ENCODE data around the gene CACTIN. TPM values are rescaled to one million over a fixed set of nuclear protein-coding genes. Genes with fewer than 3 reads are reported as not detected.
"Not testable (repeated sequence)": the region's sequence is repeated elsewhere in the genome, so short reads cannot be mapped to it uniquely, and the experiment has no call there.

Gene CACTIN
- total RNA-seq, 1 donor from 2014 or later: 32.4 TPM

DNA sequence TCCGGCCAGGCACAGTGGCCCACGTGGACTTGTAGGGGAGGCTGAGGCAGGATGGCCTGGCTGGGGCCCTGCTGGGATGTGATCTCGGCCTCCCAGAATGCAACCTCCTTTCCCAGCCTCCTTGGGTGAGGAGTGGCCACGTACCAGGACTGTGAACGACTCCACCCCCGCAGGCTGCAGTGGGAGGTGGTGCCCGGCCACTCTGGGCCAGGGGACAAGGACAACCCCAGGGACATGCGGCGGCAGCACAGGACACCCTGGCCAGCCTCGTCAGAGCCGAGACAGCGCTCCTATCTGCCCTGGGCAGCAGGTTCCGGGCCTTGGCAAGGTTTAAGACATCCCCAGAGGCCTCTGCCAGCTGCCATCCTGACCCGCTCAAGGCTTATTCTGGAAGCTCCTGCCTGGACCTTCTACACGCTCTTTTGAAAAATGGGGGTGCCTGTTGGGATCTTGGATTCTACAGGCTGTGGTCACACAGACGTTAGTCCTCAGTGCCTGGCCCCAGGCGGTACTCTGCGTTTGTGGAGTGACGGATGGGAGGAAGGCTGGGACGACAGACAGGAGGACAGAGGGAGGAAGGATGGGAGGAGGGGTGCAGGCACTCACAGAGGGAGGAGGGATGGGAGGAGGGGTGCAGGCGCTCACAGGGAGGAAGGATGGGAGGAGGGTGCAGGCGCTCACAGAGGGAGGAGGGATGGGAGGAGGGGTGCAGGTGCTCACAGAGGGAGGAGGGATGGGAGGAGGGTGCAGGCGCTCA, 19.9 kb upstream of the CACTIN start:
- no peak for DNase-seq (ENCODE audit: low read depth)

DNA sequence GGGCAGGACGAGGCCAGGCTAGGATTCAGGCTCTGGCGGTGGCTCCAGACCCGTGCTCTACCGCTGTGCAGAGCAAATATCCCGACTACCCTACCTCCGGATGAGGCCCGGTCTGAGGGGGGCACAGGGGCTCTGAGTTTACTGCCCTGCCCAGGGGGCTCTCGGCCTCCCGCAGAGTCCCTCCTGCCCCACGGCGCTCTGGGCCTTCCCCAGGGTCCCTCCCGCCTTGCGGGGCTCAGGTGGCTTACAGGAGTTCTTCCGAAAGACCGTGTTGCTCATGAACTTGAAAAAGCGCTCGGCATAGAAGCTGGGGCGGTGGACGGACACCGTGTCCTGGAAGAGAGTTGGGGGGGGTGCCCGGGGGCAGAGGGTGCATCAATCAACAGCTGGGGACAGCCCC, 19.1 kb upstream of the CACTIN start:
- DNase-seq (ENCODE audit: low read depth): no peak

DNA sequence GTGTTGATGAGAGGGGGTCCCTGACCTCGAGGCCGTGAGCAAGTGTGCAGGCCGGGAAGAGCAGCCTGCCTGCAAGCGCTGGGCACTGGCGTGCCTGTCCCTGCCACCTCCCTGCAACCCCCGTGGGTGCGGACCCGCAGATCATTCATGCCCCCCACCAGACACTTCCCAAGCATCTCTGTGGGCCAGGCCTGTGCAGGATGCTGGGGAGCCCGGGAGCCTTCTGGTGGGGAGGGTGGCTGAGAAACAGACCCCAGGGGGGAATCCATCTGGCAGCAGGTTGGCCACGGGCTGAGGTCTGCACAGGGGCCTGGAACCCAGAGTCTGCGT, 18.4 kb upstream of the CACTIN start:
- DNase-seq (ENCODE audit: low read depth): no peak

DNA sequence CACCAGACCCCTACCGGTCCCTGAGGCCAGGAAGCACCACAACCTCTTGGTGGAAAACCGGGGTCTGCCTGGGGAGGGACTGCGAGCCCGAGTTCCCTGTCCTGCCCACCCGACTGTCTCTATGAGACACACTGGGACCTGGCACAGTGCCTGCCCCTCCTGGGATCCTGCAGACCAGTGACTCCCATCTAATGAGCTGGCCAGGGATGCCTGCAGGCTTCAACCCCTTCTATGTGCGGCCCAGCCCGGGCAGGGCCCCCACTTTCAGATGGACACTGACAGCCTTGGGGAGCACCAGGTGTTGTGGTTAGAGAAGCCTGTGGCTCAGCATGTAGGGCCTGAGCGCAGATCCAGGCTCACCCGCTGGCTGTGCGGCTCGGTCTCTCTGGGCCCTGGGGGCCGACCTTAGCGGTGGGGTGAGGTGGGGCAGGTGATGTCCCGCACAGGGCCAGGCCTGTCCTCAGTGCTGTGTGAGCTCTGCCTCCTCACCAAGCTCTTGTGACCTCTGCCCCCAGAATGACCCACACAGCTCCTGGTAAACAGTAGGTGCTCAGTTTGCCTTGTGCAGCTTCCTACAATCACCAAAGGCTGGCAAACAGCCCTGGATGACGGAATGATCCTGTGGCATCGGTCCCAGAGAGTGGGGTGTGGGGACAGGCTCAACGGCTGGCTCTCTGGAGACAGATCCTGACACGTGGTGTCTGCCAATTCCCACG, 17.9 kb upstream of the CACTIN start:
- DNase-seq (ENCODE audit: low read depth): no peak

DNA sequence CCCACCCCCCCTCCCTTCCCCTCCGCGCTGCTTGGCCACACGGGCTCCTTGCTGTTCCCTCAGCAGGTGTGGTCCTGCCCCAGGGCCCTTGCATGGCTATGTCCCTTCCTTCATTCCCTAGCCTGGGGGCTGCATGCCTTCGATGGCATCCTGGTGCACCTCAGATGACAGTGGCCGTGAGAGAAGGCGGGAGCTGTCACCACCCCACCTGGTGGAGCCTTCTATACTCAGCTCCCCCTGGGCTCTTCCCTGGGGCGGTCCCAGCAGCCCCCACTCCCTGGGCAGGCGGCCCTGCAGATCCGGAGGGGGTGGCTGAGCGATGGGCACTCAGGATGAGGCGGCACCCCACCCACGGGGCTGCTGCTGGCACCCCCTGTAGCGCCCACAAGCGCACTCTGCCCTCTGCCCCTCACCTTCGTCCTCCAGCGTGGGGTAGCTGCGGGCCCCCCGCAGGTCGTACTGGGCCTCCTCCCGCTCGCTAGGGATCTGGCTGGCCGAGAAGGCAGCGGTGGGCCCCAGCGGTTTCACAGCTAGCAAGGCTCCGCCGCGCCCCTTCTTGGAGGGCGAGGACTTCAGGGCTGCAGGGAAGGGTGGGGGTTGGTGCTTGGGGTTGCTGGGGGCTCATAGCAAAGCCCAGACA, 17.2 kb upstream of the CACTIN start:
- DNase-seq (ENCODE audit: low read depth): no peak

DNA sequence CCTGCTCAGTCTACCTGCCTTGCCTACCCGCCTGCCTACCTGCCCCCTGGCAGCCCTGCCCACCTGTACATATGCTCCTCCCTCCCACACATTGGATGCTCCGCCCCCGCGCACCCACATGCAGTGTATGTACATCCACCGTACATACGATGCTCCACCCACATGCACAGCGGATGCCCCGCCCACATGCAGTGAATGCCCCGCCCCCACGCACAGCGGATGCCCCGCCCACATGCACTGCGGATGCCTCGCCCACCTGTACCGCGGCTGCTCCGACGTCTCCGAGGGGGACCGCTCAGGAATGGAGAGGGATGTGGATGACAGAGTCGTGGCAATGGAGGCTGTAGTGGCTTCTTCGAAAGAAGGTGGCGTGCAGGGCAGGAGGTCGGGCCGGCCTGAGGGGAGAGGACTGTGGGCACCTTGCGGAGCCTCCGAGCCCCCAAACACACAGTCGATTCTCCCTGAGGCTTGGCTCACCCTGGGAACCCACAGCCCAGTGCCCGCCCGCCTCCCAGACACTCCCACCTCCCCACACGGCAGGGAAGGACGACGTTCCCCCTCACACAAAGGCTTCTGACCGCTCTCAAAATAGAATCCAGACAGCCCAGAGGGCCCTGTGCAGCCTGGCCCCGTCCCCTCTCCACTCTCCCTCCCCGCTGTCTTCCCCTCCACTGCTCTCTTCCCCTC, 16.5 kb upstream of the CACTIN start:
- no peak for DNase-seq (ENCODE audit: low read depth)

DNA sequence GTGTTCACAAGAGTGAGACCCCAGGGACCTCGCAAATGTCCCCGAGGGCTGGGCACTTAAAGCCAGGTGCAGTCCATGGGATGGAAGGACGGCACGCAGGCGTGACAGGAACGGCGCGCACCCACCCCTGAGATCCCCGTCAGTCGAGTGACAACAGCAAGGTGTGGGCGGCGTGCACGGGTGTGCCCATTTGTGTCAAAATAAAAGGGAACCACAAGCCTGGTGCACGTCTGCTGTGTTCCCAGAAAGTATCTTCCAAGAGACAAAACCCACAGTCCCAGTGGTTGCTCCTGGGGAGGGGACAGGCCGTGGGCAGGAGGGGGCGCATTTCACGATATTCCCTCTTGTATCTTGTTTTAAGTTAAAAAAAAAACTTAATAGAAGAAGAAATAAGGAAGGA, 15.7 kb upstream of the CACTIN start:
- DNase-seq (ENCODE audit: low read depth): no peak

DNA sequence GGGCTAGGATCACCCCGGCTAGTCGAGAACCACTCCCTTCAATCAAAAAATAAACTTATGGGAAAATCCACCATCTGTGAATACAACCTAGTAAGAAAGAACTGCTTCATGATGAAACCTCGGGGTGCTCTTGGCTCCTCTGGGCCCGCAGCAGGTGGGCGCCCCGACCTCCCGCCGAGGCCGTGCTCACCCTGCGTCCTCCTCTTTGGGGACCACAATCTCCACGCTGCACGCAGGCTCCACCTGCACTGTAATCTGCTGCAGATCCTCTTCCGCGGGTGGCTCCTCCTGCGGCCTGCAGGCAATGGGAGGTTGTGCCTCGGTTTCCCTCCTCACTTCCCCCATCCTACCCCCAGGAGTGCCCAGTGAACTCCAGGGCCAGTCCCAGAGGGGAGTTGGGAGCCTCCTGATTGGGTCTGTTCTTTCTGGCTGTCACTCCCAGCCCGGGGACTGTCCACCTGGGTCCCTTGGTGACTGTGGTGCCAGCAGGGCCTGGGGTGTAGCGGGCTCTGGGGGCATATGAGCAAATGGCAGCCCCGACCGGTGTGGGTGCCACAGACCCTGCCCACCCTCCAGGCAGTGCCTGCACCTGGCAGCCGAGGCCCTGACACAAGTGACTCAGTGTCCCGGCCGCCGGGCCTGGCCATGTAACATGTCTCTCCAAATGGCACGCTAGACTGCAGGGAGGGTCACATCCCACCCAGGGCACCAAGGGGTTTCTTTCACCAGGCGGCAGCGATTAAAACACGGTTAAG, 15.1 kb upstream of the CACTIN start:
- DNase-seq (ENCODE audit: low read depth): no peak

DNA sequence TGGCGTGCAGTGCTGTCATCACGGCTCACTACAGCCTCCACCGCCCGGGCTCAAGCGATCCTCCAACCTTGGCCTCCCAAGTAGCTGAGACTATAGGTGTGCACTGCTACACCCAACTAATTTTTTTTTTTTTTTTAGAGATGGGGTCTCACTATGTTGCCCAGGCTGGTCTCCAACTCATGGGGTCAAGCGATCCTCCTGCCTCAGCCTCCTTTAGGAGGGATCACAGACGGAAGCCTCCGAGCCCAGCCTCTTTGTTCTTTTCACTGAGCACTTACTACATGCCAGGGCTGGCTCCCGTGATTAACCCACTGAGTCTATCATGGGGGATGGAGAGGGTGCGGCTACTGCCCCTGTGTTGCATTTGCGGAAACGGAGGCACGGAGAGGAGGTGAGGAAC, 12.9 kb upstream of the CACTIN start:
- no peak for DNase-seq (ENCODE audit: low read depth)

DNA sequence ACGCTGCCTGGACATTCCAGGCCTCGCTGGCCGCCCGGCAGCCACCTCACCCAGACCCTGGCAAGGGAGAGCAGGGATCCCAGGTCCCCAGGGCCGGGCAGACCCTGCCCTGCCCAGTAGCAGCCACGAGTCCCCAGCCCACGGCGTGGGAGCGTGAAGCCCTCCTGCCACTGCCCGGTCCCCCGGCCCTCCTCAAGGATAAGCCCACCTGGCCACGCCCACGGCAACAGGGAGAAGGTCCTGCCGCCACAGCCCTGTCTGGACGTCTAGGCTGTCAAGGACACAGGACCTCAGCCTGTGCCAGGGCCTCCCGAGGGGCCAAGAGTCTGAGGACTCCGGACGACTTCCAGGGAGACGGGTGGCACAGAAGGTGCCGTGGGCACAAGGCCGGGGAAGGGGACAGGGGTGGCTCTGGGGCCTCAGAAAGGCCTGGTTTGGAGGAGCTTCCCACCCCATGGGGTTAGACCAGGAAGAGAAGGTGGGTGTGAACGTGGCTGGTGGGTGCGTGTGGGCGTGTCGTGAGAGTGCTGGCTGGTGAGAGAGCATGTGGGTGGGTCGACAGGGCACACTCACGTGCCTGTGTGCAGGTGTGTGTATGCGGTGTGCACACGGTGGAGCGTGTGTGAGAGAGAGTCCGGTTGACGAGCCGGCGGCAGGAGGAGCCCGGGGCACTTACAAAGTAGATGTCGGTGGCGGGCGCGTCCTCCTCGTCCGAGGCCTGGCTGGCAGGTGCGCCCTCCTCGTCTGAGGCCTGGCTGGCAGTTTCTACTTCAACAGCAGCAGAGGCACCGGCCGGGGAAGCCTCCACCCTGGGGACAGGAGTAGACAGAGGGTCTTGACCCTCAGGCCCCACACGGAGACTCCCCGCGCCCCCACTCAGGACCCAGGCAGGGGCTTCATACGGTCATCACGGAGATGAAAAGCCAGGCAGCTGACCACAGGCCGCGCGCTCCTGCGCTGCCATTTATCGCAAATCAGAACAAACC, 11.9 kb upstream of the CACTIN start:
- no peak for DNase-seq (ENCODE audit: low read depth)

DNA sequence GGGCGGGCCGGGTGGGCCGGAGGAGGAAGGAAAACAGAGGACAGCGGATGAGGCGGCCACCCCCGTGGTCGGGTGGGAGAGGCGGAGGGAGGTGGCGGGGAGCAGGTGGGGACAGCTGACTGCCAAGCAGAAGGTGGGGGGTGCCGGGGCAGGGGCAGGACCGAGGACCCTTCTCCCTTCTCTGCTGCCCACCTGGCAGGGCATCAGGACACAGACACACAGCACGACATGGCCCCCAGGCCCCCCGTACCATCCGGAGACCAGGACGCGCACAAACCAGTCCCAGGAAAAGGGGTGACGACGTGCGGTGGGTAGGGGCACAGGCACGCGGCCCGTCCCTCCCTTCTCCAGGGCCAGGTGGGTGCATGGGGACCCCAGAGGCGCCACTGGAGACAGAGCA, 11.0 kb upstream of the CACTIN start:
- no peak for DNase-seq (ENCODE audit: low read depth)

DNA sequence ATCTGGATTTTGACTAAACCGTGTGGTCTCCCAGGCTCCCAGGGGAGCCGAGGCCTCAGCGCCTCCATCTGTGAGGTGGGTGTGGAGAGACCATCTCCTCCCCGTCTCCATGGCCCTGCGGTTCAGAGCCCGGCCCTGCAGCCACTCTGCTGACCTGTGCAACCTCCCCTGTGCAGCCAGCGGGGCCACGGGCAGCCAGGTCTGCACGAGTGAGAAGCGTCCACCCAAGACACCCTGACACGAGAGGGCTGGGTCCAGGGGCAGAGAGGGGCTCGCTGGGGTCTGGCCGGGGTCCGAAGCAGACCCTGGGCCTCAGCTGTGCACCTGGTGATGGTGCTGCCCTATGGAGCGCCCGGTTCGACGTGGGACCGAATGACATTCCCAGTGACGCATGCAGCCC, 10.4 kb upstream of the CACTIN start:
- no peak for DNase-seq (ENCODE audit: low read depth)

DNA sequence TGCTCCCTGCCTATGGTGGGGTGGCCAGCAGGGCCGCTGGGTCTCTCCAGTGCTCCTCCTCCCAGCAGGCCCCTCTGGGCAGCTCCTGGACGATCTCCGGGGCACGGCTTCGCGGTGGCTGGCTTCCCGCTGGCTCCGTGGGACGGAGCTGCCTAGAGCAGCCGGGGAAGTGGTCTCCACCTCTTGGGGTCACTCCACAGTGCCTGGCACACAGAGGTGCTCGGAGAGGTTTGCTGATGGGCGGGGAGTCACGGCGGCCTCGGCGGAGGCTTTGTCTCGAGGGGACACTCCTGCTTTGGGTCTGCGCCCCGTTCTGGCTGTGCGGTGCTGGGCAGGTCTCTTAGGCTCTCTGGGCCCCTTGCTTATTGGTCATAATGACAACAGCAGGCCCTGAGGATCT, 9.9 kb upstream of the CACTIN start:
- DNase-seq (ENCODE audit: low read depth): no peak

DNA sequence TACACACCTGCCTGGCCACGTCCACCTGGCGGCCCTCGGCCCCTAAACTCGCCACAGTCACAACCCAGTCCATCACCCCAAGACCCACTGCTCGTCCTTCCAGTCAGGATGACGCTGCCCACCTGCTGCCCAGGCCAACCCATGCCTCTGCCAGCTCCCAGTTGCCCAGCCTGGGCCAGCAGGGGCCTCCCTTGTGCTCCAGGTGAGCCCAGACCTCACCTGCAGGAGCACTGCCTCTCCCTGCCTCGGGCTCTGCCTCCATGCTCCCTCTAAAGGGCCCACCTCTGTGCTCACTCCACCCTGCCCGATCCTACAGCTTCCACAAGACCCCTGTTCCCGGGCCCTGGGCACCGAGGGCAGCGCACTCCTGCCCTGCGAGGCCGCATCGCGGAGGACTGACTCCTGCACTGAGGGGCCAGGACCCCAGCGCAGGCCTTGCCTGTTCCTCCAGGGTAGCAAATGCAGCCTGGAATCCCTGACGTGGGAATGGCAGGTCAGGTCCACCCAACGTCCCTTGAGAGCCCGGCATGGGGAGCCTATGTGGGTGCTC, 8.0 kb upstream of the CACTIN start:
- no peak for DNase-seq (ENCODE audit: low read depth)

DNA sequence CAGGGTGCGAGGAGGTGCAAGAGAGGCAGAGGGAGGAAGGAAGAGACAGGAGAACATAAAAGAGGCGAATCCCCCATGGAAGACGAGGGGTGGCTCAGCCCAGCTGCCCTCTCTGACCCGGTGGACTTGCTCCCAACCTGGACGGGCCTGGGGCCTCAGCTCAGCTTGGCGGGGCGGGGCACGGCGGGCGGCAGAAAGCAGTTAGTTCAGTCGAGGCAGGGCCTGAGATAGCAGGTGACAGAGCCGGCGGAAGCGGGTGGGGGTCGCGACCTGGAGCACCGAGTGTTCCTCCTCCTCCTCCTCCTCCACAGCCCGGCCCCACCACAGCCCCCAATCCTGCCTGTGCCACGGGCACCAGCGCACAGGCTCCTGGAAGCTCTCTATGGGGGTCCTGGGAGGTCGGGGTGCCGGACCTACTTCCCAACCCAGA, 7.0 kb upstream of the CACTIN start:
- no peak for DNase-seq (ENCODE audit: low read depth)

DNA sequence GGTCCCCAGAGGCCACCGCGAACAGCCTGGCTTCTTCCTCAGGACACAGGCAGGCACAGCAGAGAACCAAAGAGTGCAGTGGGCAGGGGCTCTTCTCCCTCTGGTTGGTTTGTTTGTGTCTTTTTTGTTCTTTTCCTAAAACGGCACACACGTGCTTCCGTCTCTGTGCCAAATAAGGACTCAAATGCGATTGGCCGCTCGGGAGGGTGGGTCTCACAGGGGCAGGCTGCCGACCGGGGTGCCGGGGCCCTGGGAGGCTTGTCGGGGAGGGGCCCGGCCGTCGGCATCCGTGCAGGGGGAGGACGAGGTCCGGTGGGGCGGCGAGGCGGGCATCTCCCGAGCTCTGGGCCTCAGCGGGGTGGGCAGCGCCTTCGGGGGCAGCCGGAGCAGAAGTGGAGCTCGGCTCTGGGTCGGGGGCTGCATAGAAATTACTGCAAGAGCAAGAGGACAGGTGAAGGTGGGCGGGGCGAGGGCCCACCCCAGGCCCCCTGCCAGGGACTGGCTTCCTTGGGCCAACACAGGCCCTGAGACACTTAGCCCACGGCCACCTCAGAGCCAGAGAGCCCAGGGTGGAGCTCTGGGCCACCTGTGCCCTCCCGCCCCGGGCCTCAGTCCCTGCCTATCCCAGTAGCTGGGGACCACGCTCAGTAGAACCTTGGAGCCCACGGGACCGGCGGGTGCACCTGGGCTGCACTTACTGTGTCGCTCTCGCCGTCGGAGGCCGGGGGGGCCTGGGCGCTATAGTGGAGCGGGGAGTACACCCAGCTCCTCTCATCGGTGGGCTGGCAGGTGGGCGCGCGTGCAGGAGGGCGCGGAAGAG, 6.4 kb upstream of the CACTIN start:
- DNase-seq (ENCODE audit: low read depth): no peak

DNA sequence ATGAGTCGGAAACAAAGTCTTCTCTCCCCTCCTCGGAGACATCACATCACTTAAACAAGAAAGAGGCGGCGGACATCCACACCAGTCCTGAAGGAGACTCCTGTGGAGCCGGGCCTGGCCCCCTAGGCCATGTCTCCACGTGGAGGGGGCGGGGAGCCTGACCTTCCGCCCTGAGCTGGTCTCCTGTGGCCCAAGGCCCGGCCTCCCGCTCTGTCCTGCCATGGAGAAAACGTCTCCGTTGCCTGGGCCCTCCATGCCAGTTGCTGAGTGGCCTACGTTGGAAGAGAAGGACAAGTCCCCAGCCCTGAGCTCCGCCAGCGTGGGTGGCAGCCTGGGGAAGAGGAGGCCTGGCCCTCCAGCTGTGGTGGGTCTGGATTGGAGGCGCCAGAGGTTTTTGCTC, 5.5 kb upstream of the CACTIN start:
- no peak for DNase-seq (ENCODE audit: low read depth)

DNA sequence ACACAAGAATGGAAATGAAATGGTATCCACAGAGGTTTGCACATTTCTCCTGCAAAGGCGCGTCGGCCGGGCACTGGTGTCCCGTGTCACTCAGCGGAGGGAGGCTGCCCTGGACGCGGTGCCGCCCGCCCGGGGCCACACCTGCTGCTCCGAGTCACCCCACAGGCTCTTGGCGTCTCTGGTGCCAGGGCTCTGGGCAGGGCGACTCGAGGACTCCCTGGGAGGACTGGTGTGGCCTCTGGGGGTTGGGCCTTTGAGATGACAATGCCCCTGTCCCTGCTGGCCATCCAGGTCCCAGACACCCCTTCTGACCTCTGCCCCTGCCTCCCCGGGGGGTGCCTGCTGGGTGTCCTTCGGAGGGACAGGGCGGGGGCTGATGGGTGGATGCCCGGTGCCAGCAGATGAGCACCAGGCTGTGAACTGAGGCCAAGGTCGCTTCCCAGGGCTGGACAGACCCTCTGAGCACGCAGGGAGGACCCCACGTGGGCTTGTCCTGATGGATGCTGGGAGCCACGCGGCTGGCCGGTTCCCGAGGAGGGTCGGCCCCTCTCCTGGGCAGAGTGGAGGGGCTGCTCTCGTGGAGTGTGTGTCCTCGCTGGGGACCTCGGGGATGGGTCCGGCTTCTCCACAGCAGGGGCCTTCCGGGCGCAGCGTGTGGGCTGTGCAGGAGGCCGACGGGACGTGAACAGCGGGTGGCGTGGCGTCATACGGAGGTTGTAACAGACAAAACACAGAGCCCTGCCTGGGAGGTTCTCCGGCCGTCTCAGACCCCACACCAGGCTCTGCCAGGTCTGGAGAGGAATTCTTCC, 4.7 kb upstream of the CACTIN start:
- DNase-seq (ENCODE audit: low read depth): no peak

DNA sequence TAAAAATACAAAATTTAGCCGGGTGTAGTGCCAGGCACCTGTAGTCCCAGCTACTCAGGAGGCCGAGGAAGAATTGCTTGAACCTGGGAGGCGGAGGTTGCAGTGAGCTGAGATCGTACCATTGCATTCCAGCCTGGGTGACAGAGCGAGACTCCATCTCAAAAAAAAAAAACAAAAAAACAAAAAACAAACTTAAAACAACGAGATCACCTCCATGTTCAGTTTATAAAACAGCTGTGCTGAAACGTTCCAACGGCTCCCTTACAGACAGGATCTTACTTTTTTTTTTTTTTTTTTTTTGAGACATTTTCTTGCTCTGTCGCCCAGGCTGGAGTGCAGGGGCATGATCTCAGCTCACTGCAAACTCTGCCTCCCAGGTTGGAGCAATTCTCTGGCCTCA, 2.2 kb upstream of the CACTIN start:
- not testable (repeated sequence) for DNase-seq (ENCODE audit: low read depth)

Measured in renal cortical epithelial cell (primary cell).